GM23248 (cell line): ENCODE measurements around the gene ZNF862.

Source experiments
- EZH2 ChIP-seq: fragments of 200-600 bp; sonication (generic); IDR thresholded peaks from 2 replicates; pipeline ENCODE4 v1.6.1; 2018; ENCODE audit warnings: antibody characterized with exemption, mild to moderate bottlenecking; ENCODE audit not compliant: insufficient read depth, poor library complexity, severe bottlenecking
- EZH2phosphoT487 ChIP-seq: fragments of 200-600 bp; sonication (generic); IDR thresholded peaks from 2 replicates; pipeline ENCODE4 v1.6.1; 2018; ENCODE audit warnings: antibody characterized with exemption, moderate library complexity, mild to moderate bottlenecking, low read depth; ENCODE audit not compliant: insufficient read depth

GRCh38 chr7:149796287-149796860, 41.8 kb upstream of the ZNF862 start:
- TF ChIP-seq EZH2 (no peak), EZH2phosphoT487 (no peak)
